ENCODE measurements around the gene BORCS6.

BORCS6 gene

DNA sequence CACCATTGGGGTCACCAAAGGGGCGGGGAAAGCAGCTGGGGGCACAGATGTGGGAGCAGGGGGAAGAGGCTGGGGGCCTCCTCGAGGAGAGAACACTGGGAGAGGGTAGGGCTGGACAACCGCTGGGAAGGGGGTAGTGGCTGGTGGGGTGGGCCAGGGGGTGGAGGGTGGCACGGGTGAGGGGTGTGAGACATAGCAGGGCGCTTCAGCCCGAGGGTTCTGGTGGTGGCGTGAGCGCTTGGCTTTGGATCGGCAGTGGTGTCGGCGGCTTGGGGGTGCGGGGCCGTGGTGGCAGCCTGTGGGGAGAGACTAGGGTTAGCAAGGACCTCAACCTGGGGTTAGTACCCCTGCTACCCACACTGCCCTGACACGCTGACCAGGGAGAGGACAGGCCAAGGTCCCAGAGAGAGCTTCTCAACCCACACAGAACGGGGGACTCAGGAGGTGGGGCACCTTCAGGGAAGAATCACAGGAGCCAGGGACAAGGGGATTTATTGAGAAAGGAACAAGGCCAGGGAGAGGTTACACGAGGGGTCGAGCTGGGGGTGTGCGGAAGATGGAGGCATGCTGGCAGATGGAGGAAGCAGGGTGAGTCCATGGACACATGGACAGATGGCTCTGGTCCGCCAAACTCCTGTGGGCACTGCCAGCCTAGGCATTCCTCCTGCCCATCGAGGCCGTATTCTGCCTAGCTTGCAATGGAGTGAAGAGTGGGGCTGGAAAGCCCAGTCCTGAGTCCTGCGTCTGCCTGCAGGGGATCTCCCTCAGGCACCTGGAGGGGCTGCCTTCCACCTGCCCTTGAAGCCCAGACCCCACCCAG lies 46.2 kb downstream of the BORCS6 start:
- Histone ChIP-seq H3K27me3 (no peaks in the 10 kb centered on the region), H3K9me3 (no peaks in the 10 kb centered on the region), H4K20me1 (peaks cover 61% of the 10 kb centered on the region), H3K4me1 (0 out of 2 replicates have a peak, but pooled peaks cover 5% of the 10 kb centered on the region), H3K4me2 (no peak overlapping the region), H3K27ac (no peak overlapping the region), H3K4me3 (no peak overlapping the region), H3K36me3 (peaks cover 89% of the 10 kb centered on the region), H3K9ac (no peak overlapping the region)
- TF ChIP-seq Cebpa-rat (IDR thresholded peaks at IDR 0.05): no peak

DNA sequence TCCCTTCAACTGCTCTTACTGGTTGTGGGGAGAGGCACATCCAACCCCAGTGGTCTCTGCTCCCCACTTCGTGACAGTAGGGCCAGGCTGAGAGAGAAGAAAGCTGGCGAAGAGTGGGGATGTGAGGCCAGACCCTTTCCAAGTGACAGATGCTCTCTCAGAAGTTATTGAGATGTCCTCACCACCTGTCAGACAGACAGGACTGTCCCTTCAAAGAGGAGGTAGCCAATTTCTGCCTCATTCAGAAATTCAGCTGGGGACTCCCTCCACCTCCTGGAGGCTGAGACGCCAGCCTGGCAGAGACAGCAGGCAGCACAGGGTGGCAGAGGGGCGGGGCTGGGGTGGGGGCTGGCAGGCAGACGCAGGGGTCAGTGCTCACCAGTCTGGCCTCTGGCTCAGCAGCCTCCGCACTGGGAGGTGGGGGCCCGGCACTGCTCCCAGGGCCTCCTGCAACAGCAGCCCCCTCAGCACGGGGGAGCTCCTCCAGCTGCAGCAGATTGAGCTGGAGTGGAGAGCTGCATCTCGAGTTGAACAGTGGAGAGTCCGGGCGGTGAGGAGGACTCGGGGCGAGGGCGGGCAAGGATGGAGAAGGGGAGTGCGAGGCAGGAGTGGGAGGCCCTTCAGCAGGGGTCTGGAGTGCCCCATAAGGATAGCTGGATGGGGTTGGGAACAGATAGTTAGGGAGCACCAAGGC lies 46.9 kb downstream of the BORCS6 start:
- H3K4me2 ChIP-seq: no peak overlapping the region
- peaks cover 82% of the 10 kb centered on the region for H3K36me3 ChIP-seq
- no peaks in the 10 kb centered on the region for H3K9me3 ChIP-seq
- peaks cover 8% of the 10 kb centered on the region for H3K4me1 ChIP-seq
- H3K4me3 ChIP-seq: no peak overlapping the region
- H4K20me1 ChIP-seq: peaks cover 55% of the 10 kb centered on the region
- no peak for TF ChIP-seq Cebpa-rat (IDR thresholded peaks at IDR 0.05)
- H3K27ac ChIP-seq: no peak overlapping the region
- H3K27me3 ChIP-seq: no peaks in the 10 kb centered on the region
- H3K9ac ChIP-seq: no peak overlapping the region

DNA sequence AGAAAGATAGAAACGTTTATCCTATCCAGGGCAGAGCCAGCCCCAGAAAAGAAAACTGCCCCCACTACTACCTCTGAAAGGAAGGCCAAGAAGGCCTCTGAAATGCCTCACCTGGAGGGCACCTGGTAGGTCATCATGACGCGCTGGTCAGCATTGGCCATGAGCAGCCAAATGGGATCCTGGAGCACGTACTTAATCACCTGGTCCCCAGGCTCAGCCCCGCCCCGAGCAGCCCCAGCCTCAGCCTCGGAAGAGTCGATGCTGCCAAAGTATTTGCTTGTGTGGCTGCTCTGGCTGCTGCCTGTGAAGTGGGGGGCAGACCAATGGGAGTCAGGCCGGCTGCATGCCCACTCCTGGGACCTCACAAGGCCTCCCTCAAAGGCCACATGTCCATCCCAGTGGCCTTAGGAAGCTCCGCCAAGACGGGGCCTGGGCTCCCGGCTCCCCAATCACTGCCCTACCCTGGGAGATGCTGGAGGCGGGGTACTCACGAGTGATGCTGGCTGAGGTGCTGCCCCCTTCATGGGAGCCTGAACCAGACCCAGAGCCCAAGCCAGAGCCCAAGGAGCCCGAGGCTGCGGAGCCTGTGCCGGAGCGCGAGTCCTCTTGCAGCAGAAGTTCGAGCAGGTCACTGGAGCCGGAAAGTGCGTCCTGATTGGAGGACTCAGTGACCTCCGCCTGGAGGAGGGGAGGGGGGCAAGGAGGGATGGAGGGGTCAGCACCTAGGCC lies 47.7 kb downstream of the BORCS6 start:
- H3K9ac ChIP-seq: no peak overlapping the region
- no peak overlapping the region for H3K4me2 ChIP-seq
- no peak overlapping the region for H3K27ac ChIP-seq
- peaks cover 15% of the 10 kb centered on the region for H3K4me1 ChIP-seq
- H4K20me1 ChIP-seq: peaks cover 48% of the 10 kb centered on the region
- H3K4me3 ChIP-seq: no peak overlapping the region
- no peaks in the 10 kb centered on the region for H3K27me3 ChIP-seq
- peaks cover 74% of the 10 kb centered on the region for H3K36me3 ChIP-seq
- no peaks in the 10 kb centered on the region for H3K9me3 ChIP-seq
- TF ChIP-seq Cebpa-rat (IDR thresholded peaks at IDR 0.05): no peak

DNA sequence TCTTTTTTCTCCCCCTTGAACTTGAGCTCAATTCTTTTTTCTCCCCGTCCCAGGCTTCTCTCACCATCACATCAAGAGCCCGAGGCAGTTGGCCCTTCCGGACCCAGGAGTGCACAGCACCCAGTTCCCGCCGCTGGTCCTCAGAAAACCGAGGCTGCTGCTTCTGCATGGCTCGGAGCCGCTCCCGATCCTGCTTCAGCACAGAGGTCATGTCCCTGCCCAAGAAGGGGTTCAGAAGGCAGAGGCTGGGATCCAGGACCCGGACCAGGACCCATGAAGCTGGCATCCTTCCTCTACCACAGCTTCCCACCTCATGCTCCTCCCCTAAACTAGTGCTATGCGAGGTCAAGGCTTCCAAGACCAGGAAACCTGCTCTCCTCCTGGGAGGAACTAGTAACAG lies 48.2 kb downstream of the BORCS6 start:
- no peak overlapping the region for H3K4me2 ChIP-seq
- H3K9me3 ChIP-seq: no peaks in the 10 kb centered on the region
- no peaks in the 10 kb centered on the region for H3K27me3 ChIP-seq
- TF ChIP-seq Cebpa-rat (IDR thresholded peaks at IDR 0.05): no peak
- H3K9ac ChIP-seq: no peak overlapping the region
- H4K20me1 ChIP-seq: peaks cover 42% of the 10 kb centered on the region
- no peak overlapping the region for H3K4me3 ChIP-seq
- peaks cover 69% of the 10 kb centered on the region for H3K36me3 ChIP-seq
- H3K4me1 ChIP-seq: peaks cover 18% of the 10 kb centered on the region
- H3K27ac ChIP-seq: no peak overlapping the region

DNA sequence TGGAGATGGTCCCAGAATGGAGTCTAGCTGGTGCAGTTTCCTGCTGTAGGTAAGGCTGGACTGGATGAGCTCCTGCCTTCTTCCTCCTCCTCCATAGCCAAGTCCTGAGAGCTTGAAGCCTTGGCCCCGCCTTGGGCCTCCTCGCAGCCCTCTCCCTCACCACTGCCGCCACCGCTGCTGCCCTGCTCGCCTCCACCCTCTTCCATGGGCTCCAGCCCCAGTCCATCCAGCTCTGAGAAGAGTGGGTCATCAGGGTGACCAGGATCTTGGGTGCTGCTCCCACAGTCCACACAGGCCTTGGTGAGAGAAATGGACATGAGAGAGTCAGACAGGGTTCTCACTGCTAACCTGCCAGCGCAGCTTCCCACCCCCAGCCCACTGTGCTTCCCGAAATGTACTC lies 48.9 kb downstream of the BORCS6 start:
- H3K4me2 ChIP-seq: no peak overlapping the region
- peaks cover 36% of the 10 kb centered on the region for H4K20me1 ChIP-seq
- H3K9me3 ChIP-seq: no peaks in the 10 kb centered on the region
- TF ChIP-seq Cebpa-rat (IDR thresholded peaks at IDR 0.05): no peak
- no peak overlapping the region for H3K4me3 ChIP-seq
- peaks cover 18% of the 10 kb centered on the region for H3K4me1 ChIP-seq
- no peak overlapping the region for H3K27ac ChIP-seq
- peaks cover 62% of the 10 kb centered on the region for H3K36me3 ChIP-seq
- H3K9ac ChIP-seq: no peak overlapping the region
- H3K27me3 ChIP-seq: no peaks in the 10 kb centered on the region

DNA sequence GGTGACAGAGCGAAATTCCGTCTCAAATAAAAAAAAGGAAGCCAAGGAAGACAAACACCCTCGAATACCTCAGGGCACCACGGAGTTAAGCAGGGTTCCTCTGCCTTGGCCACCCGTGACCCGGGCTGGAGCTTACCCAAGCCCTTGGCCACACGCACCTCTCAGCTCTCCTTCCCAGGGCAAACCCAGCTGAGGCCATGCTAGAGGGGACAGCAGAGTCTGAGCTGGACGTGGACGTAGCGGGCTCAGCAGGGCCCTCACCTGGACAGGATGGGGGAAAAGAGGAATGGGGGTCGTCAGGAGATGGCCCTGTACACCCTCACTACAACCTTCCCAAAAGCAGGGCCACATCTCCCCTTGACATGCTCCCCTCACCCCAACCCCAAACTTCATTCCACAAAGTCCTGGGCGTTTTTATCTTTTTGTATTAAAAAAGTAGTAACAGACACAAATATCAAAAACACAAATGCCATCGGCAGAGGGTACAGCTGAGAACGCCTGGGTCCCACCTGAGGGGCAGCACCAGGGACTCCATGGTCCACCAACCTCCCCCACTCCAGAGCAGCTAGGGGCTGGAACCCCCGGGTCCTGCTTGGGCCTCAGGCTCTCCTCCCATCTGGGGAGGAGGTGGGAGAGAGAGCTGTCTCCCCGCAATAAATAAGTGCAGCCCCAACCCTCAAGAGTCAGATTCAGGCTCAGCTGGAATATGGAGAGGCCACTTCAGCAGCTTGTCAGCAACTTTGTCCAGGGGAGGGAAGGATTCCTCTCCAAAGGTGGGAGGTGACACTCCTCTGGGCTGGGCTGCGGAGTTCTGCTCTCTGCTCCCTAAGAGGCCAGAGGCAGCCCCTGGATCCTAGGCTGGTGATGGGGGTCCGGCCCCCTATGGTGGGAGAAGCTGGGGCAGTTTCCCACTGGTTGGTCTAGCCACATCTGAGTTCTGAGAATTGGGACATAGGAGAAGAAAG lies 49.6 kb downstream of the BORCS6 start:
- Histone ChIP-seq H3K4me2 (no peak overlapping the region), H3K9ac (no peak overlapping the region)

DNA sequence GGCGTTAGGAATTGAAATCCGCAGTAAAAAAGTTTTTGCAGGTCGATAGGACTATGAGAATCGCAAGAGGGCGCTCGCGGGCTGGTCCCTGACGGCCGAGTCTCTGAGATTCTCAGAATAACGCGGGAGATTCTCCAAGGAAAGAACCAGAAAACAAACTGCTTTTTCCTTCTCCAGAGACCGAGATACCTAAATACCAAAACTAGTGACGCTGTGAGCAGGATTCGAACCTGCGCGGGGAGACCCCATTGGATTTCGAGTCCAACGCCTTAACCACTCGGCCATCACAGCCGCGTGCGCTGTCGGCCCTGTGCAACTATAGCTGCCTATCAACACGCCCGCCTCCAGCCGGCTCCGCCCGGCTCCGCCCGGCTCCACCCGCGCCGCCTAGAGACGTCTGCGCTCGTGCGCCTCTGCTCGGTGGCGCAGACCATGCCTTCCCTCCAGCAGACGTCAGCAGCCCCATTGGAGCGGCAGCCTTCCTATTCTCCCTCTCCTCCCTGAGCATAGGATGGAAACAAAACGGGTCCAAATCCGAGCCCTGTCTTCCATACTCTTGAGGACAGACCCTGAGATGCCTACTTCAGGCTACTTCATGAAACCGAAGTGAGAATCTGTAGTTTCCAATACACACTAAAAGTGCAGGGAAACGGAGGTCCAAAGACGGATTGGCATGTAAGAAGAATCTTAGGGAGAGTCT lies 51.2 kb downstream of the BORCS6 start:
- no peak for TF ChIP-seq Cebpa-rat (IDR thresholded peaks at IDR 0.05)
- Histone ChIP-seq H3K36me3 (peaks cover 39% of the 10 kb centered on the region), H3K27ac (peak overlapping the region; percentile 68), H3K9ac (peak overlapping the region; percentile 80), H3K4me2 (peak overlapping the region; percentile 96), H4K20me1 (peaks cover 22% of the 10 kb centered on the region; the same call in 1 of the 2 replicates), H3K27me3 (no peaks in the 10 kb centered on the region), H3K4me3 (peak overlapping the region; percentile 68), H3K9me3 (no peaks in the 10 kb centered on the region), H3K4me1 (peaks cover 18% of the 10 kb centered on the region)

More for the DNA sequence above, 49.6 kb downstream of the BORCS6 start:
- peaks cover 29% of the 10 kb centered on the region for H4K20me1 ChIP-seq
- peaks cover 18% of the 10 kb centered on the region for H3K4me1 ChIP-seq
- no peak overlapping the region for H3K27ac ChIP-seq
- H3K9me3 ChIP-seq: no peaks in the 10 kb centered on the region
- H3K27me3 ChIP-seq: no peaks in the 10 kb centered on the region
- peaks cover 55% of the 10 kb centered on the region for H3K36me3 ChIP-seq
- TF ChIP-seq Cebpa-rat (IDR thresholded peaks at IDR 0.05): no peak
- H3K4me3 ChIP-seq: no peak overlapping the region

DNA sequence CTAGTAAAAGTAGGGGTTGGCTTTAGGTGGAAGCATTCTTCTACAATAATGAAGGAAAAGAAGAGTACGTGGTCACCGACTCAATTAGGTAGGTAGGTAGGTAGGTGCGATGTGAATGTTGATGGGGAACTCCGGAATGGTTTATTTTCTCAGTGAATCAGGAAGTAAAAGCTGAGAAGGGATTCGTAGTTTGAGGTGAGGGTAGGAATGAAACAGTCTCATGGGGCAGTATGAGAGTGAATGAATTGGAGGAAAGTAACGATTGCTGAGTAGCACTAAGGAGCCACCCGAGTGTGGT lies 51.7 kb downstream of the BORCS6 start:
- Histone ChIP-seq H3K4me1 (peaks cover 18% of the 10 kb centered on the region), H3K4me3 (peak overlapping the region; percentile 68), H4K20me1 (peaks cover 22% of the 10 kb centered on the region; the same call in 1 of the 2 replicates), H3K36me3 (peaks cover 35% of the 10 kb centered on the region), H3K4me2 (peak overlapping the region; percentile 96), H3K9me3 (no peaks in the 10 kb centered on the region), H3K27me3 (no peaks in the 10 kb centered on the region), H3K9ac (peak overlapping the region; percentile 80), H3K27ac (peak overlapping the region; percentile 18; the same call in 1 of the 2 replicates)
- no peak for TF ChIP-seq Cebpa-rat (IDR thresholded peaks at IDR 0.05)

All from BLaER1 (cell line).